Activated effector memory CD4-positive, alpha-beta T cell treated with anti-CD3 and anti-CD28 coated beads, Interleukin-2, amount 50 U/mL, for 16 hours (primary cell): ENCODE data around the gene SETD1A.
A peak's percentile ranks its signal among the peaks of the same experiment; 100 is the strongest.

Experiments used
- DNase-seq: peaks from one replicate; pipeline ENCODE4 v3.0.0-alpha.2; 2020

SETD1A gene

DNA sequence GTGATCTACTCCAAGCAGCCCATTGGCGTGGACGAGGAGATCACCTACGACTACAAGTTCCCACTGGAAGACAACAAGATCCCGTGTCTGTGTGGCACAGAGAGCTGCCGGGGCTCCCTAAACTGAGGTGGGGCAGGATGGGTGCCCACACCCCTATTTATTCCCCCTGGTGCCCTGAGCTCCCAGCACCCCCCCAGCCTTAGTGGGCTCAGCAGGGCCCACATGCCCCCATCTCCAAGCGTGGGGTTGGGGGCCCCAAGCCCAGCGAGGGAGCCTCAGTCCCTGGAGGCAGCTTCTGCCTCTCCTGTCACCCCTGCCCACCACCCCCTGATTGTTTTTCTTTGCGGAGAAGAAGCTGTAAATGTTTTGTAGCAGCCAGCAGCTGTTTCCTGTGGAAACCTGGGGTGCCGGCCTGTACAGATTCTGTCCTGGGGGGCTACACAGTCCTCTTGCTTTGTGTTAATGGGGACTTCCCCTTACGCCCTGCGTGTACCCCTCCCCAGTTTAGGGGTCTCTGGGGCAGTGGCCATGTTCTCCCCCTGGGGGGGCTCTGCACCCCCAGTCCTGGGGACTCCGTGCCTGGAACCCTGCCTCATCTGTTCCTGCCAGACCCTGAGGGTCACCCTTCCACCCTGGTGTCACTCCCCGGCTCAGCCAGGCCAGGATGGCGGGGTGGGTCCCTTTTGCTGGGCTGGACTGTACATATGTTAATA, 26.5 kb downstream of the SETD1A start:
- no peak for DNase-seq

- DNase-seq: peak; percentile 93
These were observed 27.3 kb downstream of the SETD1A start, which contains the start of gene HSD3B7 for GRCh38 chr16:30984669-30985400. HSD3B7 (plus strand) TSS chr16:30985207; CDS start chr16:30985659, 452 bp downstream.

- no peak for DNase-seq
These were observed 28.0 kb downstream of the SETD1A start for GRCh38 chr16:30985401-30986128.

DNA sequence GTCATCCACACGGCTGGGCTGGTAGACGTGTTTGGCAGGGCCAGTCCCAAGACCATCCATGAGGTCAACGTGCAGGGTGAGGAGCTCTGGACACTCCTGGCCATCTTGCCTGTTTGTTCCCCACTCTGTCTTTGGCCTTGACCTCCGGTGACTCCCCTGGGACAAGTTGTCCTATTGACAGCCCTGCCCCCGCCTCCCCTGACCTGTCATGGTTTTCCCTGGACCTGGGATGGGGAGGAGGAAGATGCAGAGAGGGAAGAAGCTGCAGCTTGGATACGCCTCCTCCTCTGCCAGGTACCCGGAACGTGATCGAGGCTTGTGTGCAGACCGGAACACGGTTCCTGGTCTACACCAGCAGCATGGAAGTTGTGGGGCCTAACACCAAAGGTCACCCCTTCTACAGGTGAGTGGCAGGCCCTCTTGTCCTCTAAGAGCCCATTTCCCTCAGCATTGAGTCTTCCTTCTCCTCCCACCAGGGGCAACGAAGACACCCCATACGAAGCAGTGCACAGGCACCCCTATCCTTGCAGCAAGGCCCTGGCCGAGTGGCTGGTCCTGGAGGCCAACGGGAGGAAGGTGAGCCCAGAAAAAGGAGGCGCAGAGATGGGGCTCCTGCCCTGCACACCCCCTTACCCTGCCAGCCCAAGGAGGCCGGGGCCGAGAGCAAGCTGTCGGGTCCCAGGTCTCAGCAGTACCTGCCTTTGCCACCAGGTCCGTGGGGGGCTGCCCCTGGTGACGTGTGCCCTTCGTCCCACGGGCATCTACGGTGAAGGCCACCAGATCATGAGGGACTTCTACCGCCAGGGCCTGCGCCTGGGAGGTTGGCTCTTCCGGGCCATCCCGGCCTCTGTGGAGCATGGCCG, 28.8 kb downstream of the SETD1A start:
- no peak for DNase-seq

DNA sequence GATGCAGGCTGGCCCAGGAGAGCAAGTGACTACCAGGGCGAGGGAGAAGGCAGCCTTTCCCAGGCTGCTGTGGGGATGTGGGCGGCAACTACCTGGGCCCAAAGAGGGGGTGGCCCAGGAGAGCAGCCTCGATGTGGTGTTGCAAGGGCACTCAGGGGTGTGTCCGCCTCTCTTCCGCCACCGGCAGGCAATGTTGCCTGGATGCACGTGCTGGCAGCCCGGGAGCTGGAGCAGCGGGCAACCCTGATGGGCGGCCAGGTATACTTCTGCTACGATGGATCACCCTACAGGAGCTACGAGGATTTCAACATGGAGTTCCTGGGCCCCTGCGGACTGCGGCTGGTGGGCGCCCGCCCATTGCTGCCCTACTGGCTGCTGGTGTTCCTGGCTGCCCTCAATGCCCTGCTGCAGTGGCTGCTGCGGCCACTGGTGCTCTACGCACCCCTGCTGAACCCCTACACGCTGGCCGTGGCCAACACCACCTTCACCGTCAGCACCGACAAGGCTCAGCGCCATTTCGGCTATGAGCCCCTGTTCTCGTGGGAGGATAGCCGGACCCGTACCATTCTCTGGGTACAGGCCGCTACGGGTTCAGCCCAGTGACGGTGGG, 30.1 kb downstream of the SETD1A start:
- no peak for DNase-seq

DNA sequence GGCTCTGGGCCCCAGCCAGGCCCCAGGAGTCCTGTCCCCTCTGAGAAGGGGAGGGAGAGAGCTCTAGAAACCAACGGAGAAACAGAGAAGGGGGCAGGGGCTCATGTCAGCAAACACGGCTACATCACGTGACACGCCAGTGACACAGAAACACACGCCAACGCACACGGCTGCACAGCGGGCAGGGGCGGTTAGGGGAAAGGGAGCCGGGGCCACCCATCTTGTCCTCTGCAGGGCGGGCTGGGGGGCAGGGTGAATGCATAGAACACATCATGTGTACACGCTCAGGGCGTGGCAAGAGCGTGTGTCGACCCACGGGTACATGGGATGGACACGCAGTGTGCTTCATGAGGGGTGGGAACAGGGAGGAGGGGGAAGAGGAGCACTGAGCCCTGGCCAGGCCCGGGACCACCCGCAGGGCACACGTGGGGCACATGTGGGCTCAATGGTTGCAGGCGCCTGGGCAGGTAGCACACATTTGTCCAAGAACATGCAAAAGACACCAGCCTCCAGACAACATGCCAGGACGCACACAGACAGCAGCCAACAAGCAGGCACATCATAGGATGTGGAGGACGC, 32.0 kb downstream of the SETD1A start:
- DNase-seq: no peak

DNA sequence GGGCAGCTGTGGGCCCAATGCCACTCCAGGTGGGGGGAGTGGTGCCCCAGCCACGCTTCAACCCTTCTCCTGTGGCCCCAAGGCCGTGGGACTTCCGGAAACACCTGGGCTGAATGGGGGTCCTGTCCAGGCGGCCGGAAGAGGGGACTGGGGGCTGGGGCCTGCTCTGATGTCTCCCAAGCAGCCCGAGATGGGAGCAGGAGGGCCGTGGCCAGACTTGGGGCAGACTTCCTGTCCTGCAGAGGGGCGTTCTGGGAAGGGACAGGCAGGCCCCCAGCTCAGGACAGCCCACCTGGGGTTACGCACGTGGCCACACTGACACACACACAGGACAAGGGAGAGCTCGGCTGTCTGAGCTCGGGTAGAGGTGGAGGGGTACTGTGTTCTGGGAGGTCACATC, 32.6 kb downstream of the SETD1A start:
- no peak for DNase-seq

DNA sequence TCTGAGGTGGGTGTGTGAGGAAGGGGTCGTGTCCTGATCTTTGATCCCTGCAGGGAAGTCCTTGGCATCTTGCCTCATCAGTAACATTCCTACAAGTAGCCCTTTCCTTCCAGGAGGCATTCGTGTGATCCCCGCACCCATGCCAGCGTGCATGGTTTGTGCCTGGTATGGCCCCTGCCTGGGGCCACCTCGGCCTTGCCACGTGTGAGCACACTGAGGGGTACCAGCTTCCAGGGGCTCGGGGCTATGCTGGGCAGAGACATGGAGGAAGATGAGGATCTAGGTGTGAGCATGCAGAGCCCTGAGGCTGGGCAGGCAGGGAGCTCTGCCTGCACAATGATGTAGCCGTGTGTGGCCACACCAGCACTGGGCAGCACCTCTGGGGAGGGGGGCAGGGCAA, 33.5 kb downstream of the SETD1A start:
- no peak for DNase-seq

DNA sequence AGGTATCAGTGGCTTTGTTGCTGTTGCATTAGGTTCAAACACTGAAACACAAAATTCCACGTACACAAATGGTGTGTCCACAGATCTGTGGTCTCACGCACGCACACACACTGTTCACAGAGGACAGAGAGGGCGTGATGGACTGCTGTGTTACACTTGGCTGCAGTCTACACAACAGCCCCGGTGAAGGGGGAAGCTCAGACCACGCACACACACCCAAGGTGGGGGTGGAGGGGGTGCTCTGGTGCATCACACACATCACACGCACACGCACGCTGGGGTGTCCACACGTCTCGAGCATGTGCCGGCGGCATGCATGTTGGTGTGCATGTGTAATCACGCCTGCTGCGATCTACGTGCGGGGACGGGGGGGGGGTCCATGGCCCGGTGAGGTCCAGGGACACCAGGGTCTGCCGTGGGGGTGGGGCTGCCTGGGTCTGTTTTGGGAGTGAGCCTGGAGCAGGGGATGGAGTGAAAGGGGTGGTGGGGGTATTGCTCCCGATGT, 34.8 kb downstream of the SETD1A start:
- no peak for DNase-seq

GRCh38 chr16:30992931-30993816, 35.6 kb downstream of the SETD1A start:
- no peak for DNase-seq

GRCh38 chr16:30995927-30996323, 38.4 kb downstream of the SETD1A start:
- no peak for DNase-seq

DNA sequence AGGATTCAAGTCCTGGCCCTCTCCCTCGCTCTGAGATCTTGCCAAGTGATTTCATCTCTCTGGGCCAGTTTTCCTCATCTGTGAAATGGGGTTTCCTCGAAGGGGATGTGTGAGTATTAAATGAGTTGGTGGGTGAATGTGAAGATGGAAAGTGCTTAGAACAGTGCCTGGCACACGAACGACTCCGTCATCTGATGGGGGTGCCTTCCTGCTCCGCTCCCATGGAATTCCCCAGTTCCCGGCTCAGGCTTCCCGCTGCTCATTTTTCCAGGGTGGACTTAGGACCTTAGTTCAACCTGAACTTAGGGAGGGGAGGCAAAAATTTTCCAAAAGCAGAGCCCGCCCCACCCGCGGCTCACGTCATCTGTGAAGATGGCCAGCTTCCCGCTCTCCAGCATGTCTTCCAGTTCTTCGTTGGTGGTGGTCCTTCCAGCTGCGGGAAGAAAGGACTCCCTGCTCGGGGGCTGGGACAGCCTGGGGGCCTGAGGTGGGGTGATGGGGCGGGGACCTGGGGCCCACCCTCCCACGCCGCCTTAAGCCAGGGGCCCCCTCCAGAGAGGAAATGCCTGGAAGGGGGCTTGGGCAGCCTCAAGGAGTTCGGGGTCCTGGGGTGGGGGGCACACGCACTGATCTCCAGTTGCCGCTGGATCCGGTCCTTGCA, 38.9 kb downstream of the SETD1A start:
- no peak for DNase-seq

GRCh38 chr16:30996985-30997724, 39.6 kb downstream of the SETD1A start:
- peak; percentile 91 for DNase-seq

DNA sequence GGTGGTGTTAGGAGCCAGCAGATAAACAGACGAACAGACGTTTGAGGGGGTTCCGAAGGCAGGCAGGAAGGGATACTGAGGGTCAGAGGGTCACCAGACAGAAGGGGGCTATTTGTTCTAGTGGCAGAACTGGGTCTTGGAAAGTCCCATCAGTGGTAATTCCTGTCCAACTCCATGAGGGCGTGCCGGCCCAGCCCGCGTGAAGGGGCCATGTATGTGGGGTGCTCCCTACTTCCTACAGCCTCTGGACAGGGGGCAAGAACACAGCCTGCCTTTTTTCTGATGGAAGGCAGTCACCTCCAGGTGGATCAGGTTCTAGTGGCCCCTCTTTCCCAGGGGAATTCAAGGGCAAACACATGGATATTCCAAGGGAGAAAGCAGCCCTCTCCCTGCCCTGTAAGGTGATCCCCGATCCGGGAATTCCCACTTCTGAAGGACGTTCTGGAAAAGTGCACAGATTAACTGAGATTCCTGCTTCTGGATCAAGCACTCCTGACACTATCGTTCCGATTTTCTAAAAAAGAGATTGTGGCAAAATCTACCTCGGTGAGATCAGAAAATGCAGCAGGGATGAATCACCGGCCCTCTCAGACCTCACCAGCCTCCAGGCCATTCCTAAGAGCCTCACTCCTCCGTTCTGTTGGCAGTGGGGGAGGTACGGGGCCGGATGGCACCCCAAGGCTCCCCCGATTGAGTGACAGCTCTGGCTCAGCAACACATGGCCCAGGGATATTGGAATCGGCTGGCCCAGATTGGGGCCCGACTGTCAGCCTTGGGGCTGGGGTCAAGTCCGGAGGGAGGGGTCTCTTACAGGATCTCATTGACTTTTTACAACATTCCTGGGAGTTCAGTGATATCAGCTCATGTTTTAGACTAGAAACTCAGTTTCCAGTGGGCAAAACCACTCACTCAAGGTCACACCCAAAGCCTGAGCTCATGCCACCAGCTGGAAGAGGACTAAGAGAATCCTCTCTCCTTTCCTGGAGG, 40.5 kb downstream of the SETD1A start:
- DNase-seq: no peak

GRCh38 chr16:30998852-30999761, 41.6 kb downstream of the SETD1A start:
- no peak for DNase-seq

- DNase-seq: no peak
These were observed 43.3 kb downstream of the SETD1A start for GRCh38 chr16:31000671-31001382.
